Measurements from ENCODE around the gene CLPTM1L.
A peak's percentile ranks its signal among the peaks of the same experiment; 100 is the strongest.

The CLPTM1L gene

DNA sequence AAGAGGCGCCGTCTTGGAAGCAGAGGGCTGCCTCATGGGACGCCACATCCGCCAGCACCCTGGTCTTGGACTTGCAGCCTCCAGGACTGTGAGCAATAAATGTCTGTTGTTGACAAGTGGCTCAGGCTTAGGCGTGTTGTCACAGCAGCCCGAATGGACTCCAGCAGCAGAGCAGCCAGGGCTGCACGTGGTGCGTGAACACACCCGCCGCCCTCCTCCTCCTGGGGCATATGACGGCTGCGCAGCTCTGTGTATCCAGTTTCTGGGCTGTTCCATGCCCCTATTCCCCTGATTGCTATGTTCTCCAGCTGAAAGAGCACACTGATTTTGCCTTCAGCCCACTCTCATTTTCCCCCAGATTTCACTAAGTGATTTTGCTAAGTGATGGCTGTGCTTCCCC lies 36.0 kb upstream of the CLPTM1L start:
- no peak overlapping the region for H3K4me3 ChIP-seq (ENCODE audit: low read depth, low read length)
- no peak for DNase-seq (ENCODE audit: low read depth, low spot score)
- in situ Hi-C loops (cut with HindIII; ENCODE audit: low sequenced_read_pairs) = no loop called here
- TF ChIP-seq, protein P1, sequence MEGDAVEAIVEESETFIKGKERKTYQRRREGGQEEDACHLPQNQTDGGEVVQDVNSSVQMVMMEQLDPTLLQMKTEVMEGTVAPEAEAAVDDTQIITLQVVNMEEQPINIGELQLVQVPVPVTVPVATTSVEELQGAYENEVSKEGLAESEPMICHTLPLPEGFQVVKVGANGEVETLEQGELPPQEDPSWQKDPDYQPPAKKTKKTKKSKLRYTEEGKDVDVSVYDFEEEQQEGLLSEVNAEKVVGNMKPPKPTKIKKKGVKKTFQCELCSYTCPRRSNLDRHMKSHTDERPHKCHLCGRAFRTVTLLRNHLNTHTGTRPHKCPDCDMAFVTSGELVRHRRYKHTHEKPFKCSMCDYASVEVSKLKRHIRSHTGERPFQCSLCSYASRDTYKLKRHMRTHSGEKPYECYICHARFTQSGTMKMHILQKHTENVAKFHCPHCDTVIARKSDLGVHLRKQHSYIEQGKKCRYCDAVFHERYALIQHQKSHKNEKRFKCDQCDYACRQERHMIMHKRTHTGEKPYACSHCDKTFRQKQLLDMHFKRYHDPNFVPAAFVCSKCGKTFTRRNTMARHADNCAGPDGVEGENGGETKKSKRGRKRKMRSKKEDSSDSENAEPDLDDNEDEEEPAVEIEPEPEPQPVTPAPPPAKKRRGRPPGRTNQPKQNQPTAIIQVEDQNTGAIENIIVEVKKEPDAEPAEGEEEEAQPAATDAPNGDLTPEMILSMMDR (IDR thresholded peaks at IDR 0.05; ENCODE audit: low read depth, low read length) = no peak

DNA sequence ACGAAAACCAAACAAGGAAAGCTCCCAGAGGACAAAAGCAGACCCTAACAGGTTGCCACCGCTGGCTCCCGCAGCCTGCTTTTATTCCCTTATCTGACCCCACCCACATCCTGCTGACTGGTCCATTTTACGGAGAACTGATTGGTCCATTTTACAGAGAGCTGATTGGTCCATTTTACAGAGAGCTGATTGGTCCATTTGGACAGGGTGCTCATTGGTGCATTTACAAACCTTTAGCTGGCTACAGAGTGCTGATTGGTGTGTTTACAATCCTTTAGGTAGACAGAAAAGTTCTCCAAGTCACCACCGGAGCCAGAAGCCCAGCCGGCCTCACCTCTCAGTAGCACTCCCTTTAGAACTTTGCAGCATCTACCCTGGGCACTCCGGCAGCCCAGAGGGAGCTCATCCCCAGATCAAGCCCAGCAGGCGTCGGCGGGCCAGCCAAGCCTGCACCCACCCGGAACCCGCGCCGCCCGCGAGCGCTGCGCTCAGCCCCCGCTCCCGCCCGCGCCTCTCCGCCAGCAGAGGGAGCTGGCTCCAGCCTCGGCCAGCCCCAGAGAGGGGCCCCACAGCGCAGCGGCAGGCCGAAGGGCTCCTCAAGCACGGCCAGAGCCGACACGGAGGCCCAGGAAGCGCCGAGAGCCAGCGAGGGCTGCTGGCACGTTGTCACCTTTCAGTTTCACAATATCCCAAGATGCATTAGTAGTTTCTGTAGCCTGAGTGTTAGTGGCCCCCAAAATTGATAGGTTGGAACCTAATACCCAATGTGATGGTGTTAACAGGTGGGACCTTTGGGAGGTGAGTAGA lies 35.3 kb upstream of the CLPTM1L start:
- in situ Hi-C loops (cut with HindIII; ENCODE audit: low sequenced_read_pairs) = no loop called here
- no peak for DNase-seq (ENCODE audit: low read depth, low spot score)
- TF ChIP-seq, protein P1 (IDR thresholded peaks at IDR 0.05; ENCODE audit: low read depth, low read length) = peak; percentile 31
- H3K4me3 ChIP-seq (ENCODE audit: low read depth, low read length) = no peak overlapping the region

DNA sequence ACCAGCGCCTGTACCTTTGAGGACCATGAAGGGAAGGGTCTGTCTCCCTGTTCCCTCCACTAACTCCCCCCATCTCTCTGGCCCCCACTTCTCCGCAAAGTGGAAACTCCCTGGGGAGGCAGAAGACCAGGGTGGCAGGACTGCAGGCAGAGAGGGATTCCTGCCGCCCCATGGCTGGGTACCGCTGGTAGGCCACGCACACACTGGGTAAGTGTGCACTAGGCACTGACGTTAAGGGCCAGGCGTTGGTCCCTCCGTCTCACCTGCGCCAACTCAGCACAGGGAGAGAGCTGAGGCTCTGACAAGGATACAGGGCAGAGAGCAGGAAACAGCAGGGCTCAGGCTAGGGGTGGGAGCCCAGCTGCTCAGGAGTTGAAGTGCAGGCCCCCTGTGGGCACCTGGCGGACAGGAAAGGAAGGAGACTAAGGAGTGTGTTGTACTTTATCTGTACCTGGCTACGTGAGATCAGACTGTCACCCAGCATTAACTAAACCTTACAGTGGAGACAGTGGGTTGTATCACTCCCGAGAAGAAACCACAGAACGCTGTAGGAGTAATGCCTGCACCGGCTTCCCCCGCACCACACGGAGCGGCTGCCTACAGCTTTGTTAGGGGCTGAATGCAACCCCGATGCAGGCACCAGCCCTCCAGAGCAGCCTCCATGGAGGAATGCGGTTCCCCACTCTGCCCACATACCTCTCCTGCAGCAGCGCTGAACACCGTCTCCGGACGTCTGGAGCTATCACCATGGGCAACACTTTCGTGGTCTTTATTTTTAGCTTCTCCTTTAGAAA lies 34.2 kb upstream of the CLPTM1L start:
- no peak overlapping the region for H3K4me3 ChIP-seq (ENCODE audit: low read depth, low read length)
- in situ Hi-C loops (cut with HindIII; ENCODE audit: low sequenced_read_pairs) = no loop called here
- TF ChIP-seq, protein P1 (IDR thresholded peaks at IDR 0.05; ENCODE audit: low read depth, low read length) = no peak
- DNase-seq (ENCODE audit: low read depth, low spot score) = no peak

DNA sequence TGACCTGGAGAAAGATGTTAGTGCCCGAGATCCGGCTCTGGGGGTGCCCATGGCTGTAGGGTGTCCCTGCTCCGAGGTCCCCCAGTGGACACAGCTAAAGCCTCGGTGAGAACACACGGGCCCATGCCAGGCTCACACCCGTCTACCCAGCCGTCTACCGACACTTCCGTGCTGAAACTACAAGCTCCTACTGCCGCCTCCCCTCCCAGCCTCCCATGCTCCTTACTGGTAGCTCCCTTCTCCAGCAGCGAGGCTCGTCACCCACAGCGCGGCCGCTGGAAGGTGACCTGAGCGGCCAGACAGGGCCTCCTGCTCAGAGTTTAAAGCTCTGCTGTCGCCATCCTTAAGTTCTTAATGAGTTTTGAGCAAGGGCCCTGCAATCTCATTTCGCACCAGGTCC lies 33.2 kb upstream of the CLPTM1L start:
- TF ChIP-seq, protein P1 (IDR thresholded peaks at IDR 0.05; ENCODE audit: low read depth, low read length) = no peak

DNA sequence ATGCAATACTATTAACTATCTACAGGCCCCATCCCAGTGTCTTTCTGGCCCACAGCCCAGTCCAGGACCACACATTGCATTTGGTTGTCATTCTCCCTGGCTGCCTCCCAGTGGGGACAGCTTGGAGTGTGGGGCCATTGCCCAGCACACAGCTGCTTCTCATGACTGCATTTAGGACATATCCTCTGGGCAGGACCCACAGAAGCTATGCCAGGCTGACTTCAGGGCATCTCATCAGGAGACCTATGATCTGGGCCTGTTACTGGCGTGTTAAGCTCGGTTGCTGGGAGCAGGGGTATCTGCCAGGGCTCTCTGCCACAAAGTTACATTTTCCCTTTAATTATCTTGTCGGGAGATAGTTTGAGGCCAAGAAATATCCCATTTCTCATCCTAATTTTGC lies 32.1 kb upstream of the CLPTM1L start:
- in situ Hi-C loops (cut with HindIII; ENCODE audit: low sequenced_read_pairs) = no loop called here

More for the DNA sequence above, 33.2 kb upstream of the CLPTM1L start:
- no peak for DNase-seq (ENCODE audit: low read depth, low spot score)
- in situ Hi-C loops (cut with HindIII; ENCODE audit: low sequenced_read_pairs) = no loop called here
- H3K4me3 ChIP-seq (ENCODE audit: low read depth, low read length) = no peak overlapping the region

More for the DNA sequence above, 32.1 kb upstream of the CLPTM1L start:
- TF ChIP-seq, protein P1 (IDR thresholded peaks at IDR 0.05; ENCODE audit: low read depth, low read length) = no peak
- H3K4me3 ChIP-seq (ENCODE audit: low read depth, low read length) = no peak overlapping the region
- no peak for DNase-seq (ENCODE audit: low read depth, low spot score)
